A673 (cell line): ENCODE results near the gene ARFRP1. TPM values are rescaled to one million over a fixed set of nuclear protein-coding genes. Genes with fewer than 3 reads are reported as not detected.

Experiments
- BruUV-seq: library from RNA; stranded (reverse); fragments of 400-500 nt; replicated peaks from 2 replicates; lab custom pipeline; 2021; lab: Mats Ljungman, UMichigan
- CTCF ChIA-PET: fragments of 300-600 bp; sonication (Branson Sonifier 250); formaldehyde crosslinking; loops from one replicate; lab custom pipeline; 2022; ENCODE audit warnings: antibody characterized with exemption; lab: Charles Lee
- POLR2A ChIA-PET: fragments of 300-600 bp; sonication (Branson Sonifier 250); formaldehyde crosslinking; loops from one replicate; lab custom pipeline; 2022; ENCODE audit warnings: antibody characterized with exemption; ENCODE audit not compliant: low non-redundant PET; lab: Charles Lee
- DNase-seq: peaks from one replicate; pipeline ENCODE4 v3.0.0-alpha.2; 2015; ENCODE audit warnings: low spot score
- H3K27ac ChIP-seq: fragments of 200-600 bp; sonication (generic); 2 replicates; pipeline ENCODE4 v1.5.1; 2016; ENCODE audit warnings: mixed run types, low read depth, mild to moderate bottlenecking, mixed read lengths, antibody characterized with exemption, low read length; ENCODE audit not compliant: poor library complexity, severe bottlenecking
- H3K27me3 ChIP-seq: fragments of 200-600 bp; sonication (generic); replicated peaks from 2 replicates; pipeline ENCODE4 v1.6.1; 2017; ENCODE audit warnings: mixed run types, low read depth, mild to moderate bottlenecking, mixed read lengths, antibody characterized with exemption, low read length; ENCODE audit not compliant: insufficient read depth, poor library complexity
- H3K36me3 ChIP-seq: fragments of 200-600 bp; sonication (generic); 2 replicates; pipeline ENCODE4 v1.6.1; 2016; ENCODE audit warnings: mixed run types, mild to moderate bottlenecking, mixed read lengths, antibody characterized with exemption, low read length; ENCODE audit not compliant: insufficient read depth, poor library complexity, severe bottlenecking
- H3K4me1 ChIP-seq: fragments of 200-600 bp; sonication (generic); 2 replicates; pipeline ENCODE4 v1.6.1; 2017; ENCODE audit warnings: mixed run types, mild to moderate bottlenecking, mixed read lengths, antibody characterized with exemption, low read length; ENCODE audit not compliant: insufficient read depth, poor library complexity, severe bottlenecking
- H3K4me3 ChIP-seq: fragments of 200-600 bp; sonication (generic); 2 replicates; pipeline ENCODE4 v1.5.1; 2016; ENCODE audit warnings: low read depth, mixed run types, mild to moderate bottlenecking, mixed read lengths, low read length; ENCODE audit not compliant: poor library complexity, severe bottlenecking
- H3K9me3 ChIP-seq: fragments of 200-600 bp; sonication (generic); 2 replicates; pipeline ENCODE4 v1.6.1; 2016; ENCODE audit warnings: mixed run types, low read depth, mild to moderate bottlenecking, mixed read lengths, antibody characterized with exemption, low read length; ENCODE audit not compliant: poor library complexity, severe bottlenecking
- EZH2 ChIP-seq: fragments of 200-600 bp; sonication (generic); IDR thresholded peaks from 2 replicates; pipeline ENCODE4 v1.6.1; 2017; ENCODE audit warnings: borderline replicate concordance, low read depth, mild to moderate bottlenecking, mixed read lengths, antibody characterized with exemption, low read length; ENCODE audit not compliant: poor library complexity, severe bottlenecking
- intact Hi-C: fragments of 100-400 bp; cut with micrococcal nuclease; formaldehyde crosslinking; loops from one replicate; pipeline ENCODE4 v1.10.0; 2022; ENCODE audit not compliant: unreplicated experiment
- total RNA-seq: library from RNA; stranded (reverse); gene quantifications from 2 replicates; pipeline ENCODE4 v1.2.3, GENCODE V29; 2021
- TF ChIP-seq, protein P1 (sequence below): fragments of 300-800, 200-600 bp; sonication (generic); conservative IDR thresholded peaks from 2 replicates; pipeline ENCODE4 v1.5.1; 2017; ENCODE audit warnings: low read depth, mild to moderate bottlenecking, antibody characterized with exemption, low read length, moderate library complexity, mixed read lengths

ARFRP1 gene
- total RNA-seq, 1 experiment from 2014 or later = 41.1 TPM

DNA sequence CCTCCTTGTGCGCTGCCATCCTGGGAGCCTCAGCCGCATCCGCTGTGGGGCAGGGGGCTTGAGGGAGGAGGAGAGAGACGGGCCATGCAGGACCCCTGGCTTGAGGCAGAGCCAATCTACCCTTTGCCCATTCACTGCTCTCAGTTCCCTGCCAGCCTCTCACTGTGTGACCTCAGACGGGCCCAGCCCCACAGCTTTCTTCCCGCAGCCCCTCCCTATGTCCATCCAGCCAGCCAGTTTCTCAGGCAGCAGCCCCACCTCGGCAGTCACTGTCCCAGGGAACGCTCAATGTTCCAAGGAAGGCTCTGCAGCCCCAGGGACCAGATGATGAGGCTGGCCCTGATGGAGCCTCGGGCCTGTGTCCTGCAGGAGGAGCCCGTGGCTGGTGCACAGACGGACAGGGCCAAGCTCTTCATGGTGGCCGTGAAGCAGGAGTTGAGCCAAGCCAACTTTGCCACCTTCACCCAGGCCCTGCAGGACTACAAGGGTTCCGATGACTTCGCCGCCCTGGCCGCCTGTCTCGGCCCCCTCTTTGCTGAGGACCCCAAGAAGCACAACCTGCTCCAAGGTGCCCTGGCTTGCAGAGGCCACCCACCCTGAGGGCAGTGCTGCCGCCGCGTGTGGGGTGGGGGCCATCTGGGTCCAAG is 15.2 kb downstream of the ARFRP1 start:
- BruUV-seq = no TSS peak
- peaks cover 10% of the 10 kb centered on the region for H3K36me3 ChIP-seq
- H3K27ac ChIP-seq = no peak overlapping the region
- no peak for TF ChIP-seq EZH2
- TF ChIP-seq, protein P1, sequence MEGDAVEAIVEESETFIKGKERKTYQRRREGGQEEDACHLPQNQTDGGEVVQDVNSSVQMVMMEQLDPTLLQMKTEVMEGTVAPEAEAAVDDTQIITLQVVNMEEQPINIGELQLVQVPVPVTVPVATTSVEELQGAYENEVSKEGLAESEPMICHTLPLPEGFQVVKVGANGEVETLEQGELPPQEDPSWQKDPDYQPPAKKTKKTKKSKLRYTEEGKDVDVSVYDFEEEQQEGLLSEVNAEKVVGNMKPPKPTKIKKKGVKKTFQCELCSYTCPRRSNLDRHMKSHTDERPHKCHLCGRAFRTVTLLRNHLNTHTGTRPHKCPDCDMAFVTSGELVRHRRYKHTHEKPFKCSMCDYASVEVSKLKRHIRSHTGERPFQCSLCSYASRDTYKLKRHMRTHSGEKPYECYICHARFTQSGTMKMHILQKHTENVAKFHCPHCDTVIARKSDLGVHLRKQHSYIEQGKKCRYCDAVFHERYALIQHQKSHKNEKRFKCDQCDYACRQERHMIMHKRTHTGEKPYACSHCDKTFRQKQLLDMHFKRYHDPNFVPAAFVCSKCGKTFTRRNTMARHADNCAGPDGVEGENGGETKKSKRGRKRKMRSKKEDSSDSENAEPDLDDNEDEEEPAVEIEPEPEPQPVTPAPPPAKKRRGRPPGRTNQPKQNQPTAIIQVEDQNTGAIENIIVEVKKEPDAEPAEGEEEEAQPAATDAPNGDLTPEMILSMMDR = no peak
- H3K9me3 ChIP-seq = no peaks in the 10 kb centered on the region
- H3K4me1 ChIP-seq = no peaks in the 10 kb centered on the region
- no peak overlapping the region for H3K4me3 ChIP-seq
- ChIA-PET CTCF (no interaction called here), POLR2A (no interaction called here)
- H3K27me3 ChIP-seq = no peaks in the 10 kb centered on the region
- no peak for DNase-seq
- intact Hi-C loops = no loop called here

DNA sequence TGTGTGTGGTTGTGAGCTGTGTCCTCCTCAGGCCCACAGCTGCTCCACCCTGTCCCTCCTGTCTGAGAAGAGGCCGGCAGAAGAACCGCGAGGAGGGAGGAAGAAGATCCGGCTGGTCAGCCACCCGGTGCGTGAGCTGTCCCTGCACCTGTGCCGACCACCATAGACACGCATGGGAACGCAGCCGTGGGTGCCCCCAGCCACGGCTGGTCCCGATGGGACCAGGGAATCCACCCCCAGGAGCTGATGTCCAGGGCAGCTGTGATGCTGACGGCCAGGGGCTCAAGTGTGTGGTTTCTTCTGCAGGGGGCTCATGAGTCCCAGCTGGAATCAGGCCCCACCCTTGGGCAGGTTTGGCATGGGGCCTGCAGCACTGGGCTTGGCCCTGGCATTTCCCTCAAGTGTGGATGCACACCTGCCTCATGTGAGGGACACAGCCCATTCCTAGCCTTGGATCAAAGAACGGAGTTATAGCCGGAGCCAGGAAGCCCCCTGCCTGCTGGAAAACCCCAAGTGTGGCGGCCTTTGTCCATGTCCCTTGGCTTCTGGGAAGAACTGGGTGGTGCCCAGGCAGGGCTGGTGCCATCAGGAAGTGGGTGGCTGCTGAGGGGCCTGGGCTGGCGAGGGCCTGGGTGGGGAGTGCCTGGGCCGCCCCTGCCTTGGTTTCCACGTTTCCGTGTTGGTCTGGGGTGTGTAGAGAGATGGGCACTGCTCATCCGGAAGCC is 15.9 kb downstream of the ARFRP1 start:
- CTCF ChIA-PET = no interaction called here
- intact Hi-C loops = no loop called here
- TF ChIP-seq, protein P1 = no peak
- TF ChIP-seq EZH2 = no peak
- Histone ChIP-seq H3K27ac (no peak overlapping the region), H3K9me3 (no peaks in the 10 kb centered on the region), H3K36me3 (peaks cover 10% of the 10 kb centered on the region), H3K4me3 (no peak overlapping the region), H3K27me3 (no peaks in the 10 kb centered on the region), H3K4me1 (no peaks in the 10 kb centered on the region)
- POLR2A ChIA-PET = no interaction called here
- DNase-seq = no peak
- BruUV-seq = no TSS peak

DNA sequence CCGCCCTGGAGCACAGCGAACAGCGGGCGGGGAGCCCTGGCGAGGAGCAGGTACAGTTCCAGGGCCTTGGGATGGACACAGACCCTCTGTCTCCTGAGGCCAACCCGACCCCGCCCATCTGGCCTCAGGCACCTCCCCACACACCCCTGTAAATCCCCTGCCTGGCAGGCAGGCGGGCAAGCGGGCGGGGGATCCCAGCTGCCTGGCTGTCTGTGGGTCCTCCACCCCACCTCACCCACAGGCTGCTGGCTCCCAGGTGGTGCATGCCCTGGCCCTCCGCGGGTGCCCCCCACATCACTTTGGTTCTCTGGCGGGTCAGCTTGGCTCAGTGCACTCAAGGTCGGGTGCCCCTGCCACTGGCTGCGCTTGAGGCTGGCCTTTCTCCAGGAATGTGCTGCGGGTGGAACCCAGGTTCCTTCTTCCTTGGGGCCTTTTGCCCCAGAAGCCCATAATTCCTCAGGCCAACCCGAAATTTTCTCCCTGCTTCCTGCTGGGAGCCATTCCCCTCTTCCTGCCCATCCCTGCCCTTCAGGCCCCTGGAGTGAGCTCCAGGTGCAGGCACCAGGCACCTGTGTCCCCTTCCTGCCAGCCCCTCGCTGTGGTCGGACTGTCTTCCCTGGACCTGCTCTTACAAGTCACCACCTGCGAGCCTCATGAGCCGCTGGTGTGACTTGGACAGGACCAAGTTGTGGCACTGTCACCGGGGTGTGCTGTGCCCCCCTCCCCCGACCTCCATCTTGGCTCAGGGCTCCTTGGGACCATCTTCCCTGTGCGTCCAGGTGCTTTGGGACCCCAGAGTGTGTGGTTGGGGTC is 16.7 kb downstream of the ARFRP1 start:
- intact Hi-C loops = no loop called here
- POLR2A ChIA-PET = no interaction called here

More for the DNA sequence above, 16.7 kb downstream of the ARFRP1 start:
- no peak overlapping the region for H3K27ac ChIP-seq
- H3K4me3 ChIP-seq = no peak overlapping the region
- no peaks in the 10 kb centered on the region for H3K4me1 ChIP-seq
- no peaks in the 10 kb centered on the region for H3K9me3 ChIP-seq
- DNase-seq = no peak
- peaks cover 10% of the 10 kb centered on the region for H3K36me3 ChIP-seq
- no TSS peak for BruUV-seq
- TF ChIP-seq, protein P1 = no peak
- no peak for TF ChIP-seq EZH2
- no peaks in the 10 kb centered on the region for H3K27me3 ChIP-seq
- CTCF ChIA-PET = no interaction called here
